ENCODE measurements around the gene TUBB6.

Gene TUBB6

DNA sequence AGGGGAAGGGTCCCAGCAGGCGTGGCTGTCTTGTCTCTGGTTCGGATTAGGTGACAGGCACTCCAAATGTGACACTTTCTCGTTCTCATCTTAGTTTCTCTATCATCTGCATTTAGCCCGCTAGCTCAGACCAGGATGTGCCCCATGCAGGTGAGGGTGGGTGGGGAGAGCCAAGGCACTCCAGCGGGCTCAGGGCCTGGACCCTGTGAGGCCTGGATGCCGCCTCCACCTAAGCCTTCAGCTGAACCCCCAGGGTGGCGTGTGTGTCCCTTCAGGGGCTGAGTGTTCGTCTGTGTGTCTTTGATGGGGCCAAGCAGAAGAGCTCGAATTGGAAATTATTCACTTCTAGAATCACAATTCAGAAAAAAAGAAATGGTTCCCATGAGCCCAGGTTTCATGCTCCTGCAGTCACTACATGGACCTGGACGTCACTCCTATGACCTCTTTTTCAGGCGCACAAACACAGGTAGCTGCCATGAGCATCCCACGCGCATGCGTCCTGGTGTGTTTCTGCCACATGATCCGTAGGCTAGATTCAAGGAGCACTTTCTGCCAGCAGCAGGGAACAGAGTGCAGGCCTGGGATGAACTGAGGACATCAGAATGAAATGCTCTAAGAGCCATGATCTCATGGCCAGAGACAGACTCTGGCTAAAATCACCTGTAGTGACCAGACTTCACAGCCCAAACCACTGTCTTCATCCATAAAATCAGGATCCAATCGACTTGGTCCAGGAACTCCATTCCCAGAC is 28.1 kb upstream of the TUBB6 start:
- Histone ChIP-seq H3K27ac (replicated peaks) (no peak overlapping the region), H3K27me3 (ENCODE audit: insufficient read depth, poor library complexity, severe bottlenecking) (peaks cover 18% of the 10 kb centered on the region), H3K4me3 (replicated peaks; ENCODE audit: insufficient read depth, low read length) (no peak overlapping the region)
- TF ChIP-seq GABPA (IDR thresholded peaks at IDR 0.05; ENCODE audit: low read depth), result no peak
- TF ChIP-seq SPI1 (IDR thresholded peaks at IDR 0.05; ENCODE audit: borderline replicate concordance, low read depth), result no peak
- DNase-seq (ENCODE audit: low read depth in 1 of 2, low spot score in 1 of 2), result no peak

- DNase-seq (ENCODE audit: low read depth in 1 of 2, low spot score in 1 of 2), result no peak
- peaks cover 28% of the 10 kb centered on the region for H3K27me3 ChIP-seq (ENCODE audit: insufficient read depth, poor library complexity, severe bottlenecking)
- H3K27ac ChIP-seq (replicated peaks), result no peak overlapping the region
- TF ChIP-seq SPI1 (IDR thresholded peaks at IDR 0.05; ENCODE audit: borderline replicate concordance, low read depth), result no peak
- TF ChIP-seq REST (IDR thresholded peaks at IDR 0.05; ENCODE audit: insufficient replicate concordance, low read depth), result no peak
- no peak for TF ChIP-seq POLR2AphosphoS5 (IDR thresholded peaks at IDR 0.05; ENCODE audit: low read depth)
- TF ChIP-seq, protein P1, sequence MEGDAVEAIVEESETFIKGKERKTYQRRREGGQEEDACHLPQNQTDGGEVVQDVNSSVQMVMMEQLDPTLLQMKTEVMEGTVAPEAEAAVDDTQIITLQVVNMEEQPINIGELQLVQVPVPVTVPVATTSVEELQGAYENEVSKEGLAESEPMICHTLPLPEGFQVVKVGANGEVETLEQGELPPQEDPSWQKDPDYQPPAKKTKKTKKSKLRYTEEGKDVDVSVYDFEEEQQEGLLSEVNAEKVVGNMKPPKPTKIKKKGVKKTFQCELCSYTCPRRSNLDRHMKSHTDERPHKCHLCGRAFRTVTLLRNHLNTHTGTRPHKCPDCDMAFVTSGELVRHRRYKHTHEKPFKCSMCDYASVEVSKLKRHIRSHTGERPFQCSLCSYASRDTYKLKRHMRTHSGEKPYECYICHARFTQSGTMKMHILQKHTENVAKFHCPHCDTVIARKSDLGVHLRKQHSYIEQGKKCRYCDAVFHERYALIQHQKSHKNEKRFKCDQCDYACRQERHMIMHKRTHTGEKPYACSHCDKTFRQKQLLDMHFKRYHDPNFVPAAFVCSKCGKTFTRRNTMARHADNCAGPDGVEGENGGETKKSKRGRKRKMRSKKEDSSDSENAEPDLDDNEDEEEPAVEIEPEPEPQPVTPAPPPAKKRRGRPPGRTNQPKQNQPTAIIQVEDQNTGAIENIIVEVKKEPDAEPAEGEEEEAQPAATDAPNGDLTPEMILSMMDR (IDR thresholded peaks at IDR 0.05; ENCODE audit: insufficient read depth, low read length), result no peak
- TF ChIP-seq GABPA (IDR thresholded peaks at IDR 0.05; ENCODE audit: low read depth), result no peak
- no peak overlapping the region for H3K4me3 ChIP-seq (replicated peaks; ENCODE audit: insufficient read depth, low read length)
Observed at GRCh38 chr18:12281861-12282260, 26.2 kb upstream of the TUBB6 start.

- DNase-seq (ENCODE audit: low read depth in 1 of 2, low spot score in 1 of 2), result no peak
- TF ChIP-seq POLR2AphosphoS5 (IDR thresholded peaks at IDR 0.05; ENCODE audit: low read depth), result no peak
- TF ChIP-seq SPI1 (IDR thresholded peaks at IDR 0.05; ENCODE audit: borderline replicate concordance, low read depth), result no peak
- no peak for TF ChIP-seq REST (IDR thresholded peaks at IDR 0.05; ENCODE audit: insufficient replicate concordance, low read depth)
- TF ChIP-seq, protein P1 (IDR thresholded peaks at IDR 0.05; ENCODE audit: insufficient read depth, low read length), result no peak
- no peak for TF ChIP-seq GABPA (IDR thresholded peaks at IDR 0.05; ENCODE audit: low read depth)
- Histone ChIP-seq H3K4me3 (replicated peaks; ENCODE audit: insufficient read depth, low read length) (no peak overlapping the region), H3K27me3 (ENCODE audit: insufficient read depth, poor library complexity, severe bottlenecking) (peaks cover 35% of the 10 kb centered on the region), H3K27ac (replicated peaks) (no peak overlapping the region)
Observed at GRCh38 chr18:12282442-12283039, 25.5 kb upstream of the TUBB6 start.

- TF ChIP-seq, protein P1 (IDR thresholded peaks at IDR 0.05; ENCODE audit: insufficient read depth, low read length), result no peak
- H3K4me3 ChIP-seq (replicated peaks; ENCODE audit: insufficient read depth, low read length), result no peak overlapping the region
- no peak overlapping the region for H3K27ac ChIP-seq (replicated peaks)
- no peak for DNase-seq (ENCODE audit: low read depth in 1 of 2, low spot score in 1 of 2)
- peaks cover 42% of the 10 kb centered on the region for H3K27me3 ChIP-seq (ENCODE audit: insufficient read depth, poor library complexity, severe bottlenecking)
Observed at GRCh38 chr18:12283256-12283655, 24.8 kb upstream of the TUBB6 start.

Data from HL-60 (cell line).